Testis (tissue), 3 donors: Measurements from ENCODE around the gene ICA1. TPM values are rescaled to one million over a fixed set of nuclear protein-coding genes. Genes with fewer than 3 reads are reported as not detected.

Source experiments
- DNase-seq: peaks from one replicate; pipeline ENCODE4 v3.0.0-alpha.2; 2019
- H3K27ac ChIP-seq, 2 donors: fragments of 200-600 bp; sonication (generic); one replicate each; pipeline ENCODE4 v1.5.1; 2019
- H3K27me3 ChIP-seq: fragments of 200-600 bp; sonication (generic); one replicate; pipeline ENCODE4 v1.5.1; 2019
- H3K36me3 ChIP-seq: fragments of 200-600 bp; sonication (generic); one replicate; pipeline ENCODE4 v1.5.1; 2017; ENCODE audit warnings: low read depth; ENCODE audit errors: missing control alignments
- H3K4me1 ChIP-seq: fragments of 200-600 bp; sonication (generic); one replicate; pipeline ENCODE4 v1.5.1; 2019
- H3K4me3 ChIP-seq, 2 donors: fragments of 200-600 bp; sonication (generic); one replicate each; pipeline ENCODE4 v1.5.1; 2017 to 2019
- H3K9me3 ChIP-seq: fragments of 200-600 bp; sonication (generic); one replicate; pipeline ENCODE4 v1.5.1; 2017
- POLR2A ChIP-seq: fragments of 450-650 bp; IDR thresholded peaks from one replicate; pipeline ENCODE4 v1.6.1; 2017; ENCODE audit warnings: antibody characterized with exemption, mild to moderate bottlenecking, moderate library complexity
- WGBS, 2 donors: methylation state at CpG; one replicate each; pipeline ENCODE4 v1.1.5; 2018; 5-methylcytosine and 5-hydroxymethylcytosine counted together
- intact Hi-C: fragments of 100-400 bp; cut with DNase I; formaldehyde crosslinking; loops from one replicate; pipeline ENCODE4 v1.15.1; 2023; ENCODE audit warnings: low total_unique reads
- polyA plus RNA-seq: library from polyadenylated mRNA; stranded (reverse); fragments of 350-450 nt; fragmentation: Illumina TruSeq; extraction: RNeasy Lipid Tissue Mini Kit (QIAGEN cat#74804); gene quantifications from one replicate; pipeline ENCODE4 v1.2.3, GENCODE V29; 2014; ENCODE audit warnings: low read depth, low replicate concordance; ENCODE audit not compliant: insufficient read depth
- total RNA-seq, 2 donors: library from RNA; depleted of rRNA; stranded (reverse); fragments of >200 nt; gene quantifications; one replicate each; pipeline ENCODE4 v1.2.3, GENCODE V29; 2016
- TF ChIP-seq, protein P1 (sequence below), 3 experiments: fragments of 450-650 bp in 2 of 3; fragments of 200-600 bp in 1 of 3; sonication (generic) in 1 of 3; IDR thresholded peaks; one replicate each; pipeline ENCODE4 v1.5.1; 2016 to 2019; ENCODE audit warnings: antibody characterized with exemption in 3 of 3, mild to moderate bottlenecking in 2 of 3, moderate library complexity in 1 of 3

ICA1 gene
- total and polyA plus RNA-seq, 3 donors from 2014 or later, result 33.6 to 90.3 (median 76.1) TPM

DNA sequence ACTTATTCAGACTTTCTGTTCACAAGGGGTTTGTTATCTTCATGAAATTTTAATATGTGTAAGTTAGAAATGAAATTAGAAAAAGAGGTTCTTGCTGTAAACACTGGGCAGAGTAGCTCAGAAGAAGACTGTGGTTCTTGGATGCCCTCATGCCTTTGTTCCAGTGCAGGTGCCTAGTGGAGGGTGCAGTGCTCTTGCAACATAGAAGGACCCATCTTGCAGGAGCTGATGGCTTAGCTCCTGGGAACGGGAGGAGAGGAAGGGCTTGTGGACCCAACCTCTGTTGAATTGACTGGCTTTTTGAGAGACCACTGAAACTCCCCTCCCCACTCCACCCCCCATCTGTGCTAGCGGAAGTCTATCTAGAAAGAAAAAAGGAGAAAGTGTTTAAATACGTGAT is 176.5 kb downstream of the ICA1 start:
- H3K9me3 ChIP-seq, result no peaks in the 10 kb centered on the region
- H3K4me1 ChIP-seq, result no peaks in the 10 kb centered on the region
- 88 to 95% methylated on average over 3 of the region's 3 CpGs for WGBS, 2 donors
- no peaks in the 10 kb centered on the region for H3K36me3 ChIP-seq
- intact Hi-C loops, result no loop called here
- H3K27me3 ChIP-seq, result no peaks in the 10 kb centered on the region
- H3K27ac ChIP-seq, result no peak overlapping the region
- no peak for DNase-seq
- TF ChIP-seq, protein P1, sequence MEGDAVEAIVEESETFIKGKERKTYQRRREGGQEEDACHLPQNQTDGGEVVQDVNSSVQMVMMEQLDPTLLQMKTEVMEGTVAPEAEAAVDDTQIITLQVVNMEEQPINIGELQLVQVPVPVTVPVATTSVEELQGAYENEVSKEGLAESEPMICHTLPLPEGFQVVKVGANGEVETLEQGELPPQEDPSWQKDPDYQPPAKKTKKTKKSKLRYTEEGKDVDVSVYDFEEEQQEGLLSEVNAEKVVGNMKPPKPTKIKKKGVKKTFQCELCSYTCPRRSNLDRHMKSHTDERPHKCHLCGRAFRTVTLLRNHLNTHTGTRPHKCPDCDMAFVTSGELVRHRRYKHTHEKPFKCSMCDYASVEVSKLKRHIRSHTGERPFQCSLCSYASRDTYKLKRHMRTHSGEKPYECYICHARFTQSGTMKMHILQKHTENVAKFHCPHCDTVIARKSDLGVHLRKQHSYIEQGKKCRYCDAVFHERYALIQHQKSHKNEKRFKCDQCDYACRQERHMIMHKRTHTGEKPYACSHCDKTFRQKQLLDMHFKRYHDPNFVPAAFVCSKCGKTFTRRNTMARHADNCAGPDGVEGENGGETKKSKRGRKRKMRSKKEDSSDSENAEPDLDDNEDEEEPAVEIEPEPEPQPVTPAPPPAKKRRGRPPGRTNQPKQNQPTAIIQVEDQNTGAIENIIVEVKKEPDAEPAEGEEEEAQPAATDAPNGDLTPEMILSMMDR (IDR thresholded peaks at IDR 0.05), result no peak
- TF ChIP-seq POLR2A, result no peak
- no peak overlapping the region for H3K4me3 ChIP-seq

GRCh38 chr7:8084836-8085235 is 177.1 kb downstream of the ICA1 start:
- WGBS, 2 donors, result 93% methylated on average over 5 of the region's 5 CpGs
- no peak for DNase-seq

DNA sequence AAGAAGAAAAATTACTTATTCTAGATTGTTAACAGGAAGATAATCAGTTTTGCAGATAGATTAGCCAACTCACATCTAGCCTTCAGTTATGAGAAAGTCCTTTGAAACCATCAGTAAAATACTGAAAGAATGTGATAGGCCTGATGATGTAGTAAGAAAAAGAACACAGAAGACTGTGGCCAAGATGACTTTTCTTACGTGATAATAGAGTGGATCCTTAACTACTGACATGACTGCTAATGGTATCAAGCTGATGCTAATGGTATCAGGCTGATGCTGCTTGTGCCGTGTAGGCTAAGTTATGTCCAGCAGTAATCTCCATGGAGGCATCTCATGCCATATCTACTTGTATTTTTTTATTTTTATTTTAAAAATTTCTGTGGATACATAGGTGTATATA is 179.2 kb downstream of the ICA1 start:
- Histone ChIP-seq H3K27me3 (no peaks in the 10 kb centered on the region), H3K36me3 (no peaks in the 10 kb centered on the region), H3K4me3 (no peak overlapping the region), H3K9me3 (no peaks in the 10 kb centered on the region), H3K4me1 (no peaks in the 10 kb centered on the region), H3K27ac (no peak overlapping the region)
- TF ChIP-seq, protein P1 (IDR thresholded peaks at IDR 0.05), result no peak
- no peak for TF ChIP-seq POLR2A
- intact Hi-C loops, result no loop called here
- WGBS, 2 donors, result 84 to 95% methylated on average over 2 of the region's 2 CpGs
- DNase-seq, result no peak

More at GRCh38 chr7:8084836-8085235, 177.1 kb downstream of the ICA1 start:
- Histone ChIP-seq H3K9me3 (no peaks in the 10 kb centered on the region), H3K4me3 (no peak overlapping the region), H3K27ac (no peak overlapping the region), H3K27me3 (no peaks in the 10 kb centered on the region), H3K4me1 (no peaks in the 10 kb centered on the region), H3K36me3 (no peaks in the 10 kb centered on the region)
- intact Hi-C loops, result no loop called here
- no peak for TF ChIP-seq POLR2A
- TF ChIP-seq, protein P1 (IDR thresholded peaks at IDR 0.05), result no peak

DNA sequence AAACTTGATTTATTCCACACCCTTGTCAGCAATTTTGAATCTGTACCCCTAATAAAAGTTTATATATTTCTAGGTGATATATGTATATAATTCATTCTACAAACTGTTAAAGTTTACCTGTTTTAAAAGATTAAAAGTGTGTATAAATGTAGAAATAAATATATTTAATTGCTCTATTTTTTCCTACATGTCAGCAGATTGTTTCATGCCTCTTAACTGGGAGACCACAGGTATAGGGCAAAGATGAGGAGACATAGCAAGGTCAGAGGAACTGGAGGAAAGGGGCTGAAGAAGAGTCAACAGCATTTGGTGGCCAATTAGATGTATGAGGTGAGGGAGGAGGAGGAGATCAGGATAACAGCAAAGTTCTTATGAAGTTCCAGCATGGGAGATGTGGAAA is 183.5 kb downstream of the ICA1 start:
- intact Hi-C loops, result no loop called here

More for the DNA sequence above, 183.5 kb downstream of the ICA1 start:
- no peak overlapping the region for H3K27ac ChIP-seq
- H3K9me3 ChIP-seq, result no peaks in the 10 kb centered on the region
- H3K27me3 ChIP-seq, result no peaks in the 10 kb centered on the region
- H3K36me3 ChIP-seq, result no peaks in the 10 kb centered on the region
- no peaks in the 10 kb centered on the region for H3K4me1 ChIP-seq
- no peak for DNase-seq
- TF ChIP-seq, protein P1 (IDR thresholded peaks at IDR 0.05), result no peak
- no peak for TF ChIP-seq POLR2A
- no peak overlapping the region for H3K4me3 ChIP-seq
